Activated CD4-positive, CD25-positive, alpha-beta regulatory T cell treated with anti-CD3 and anti-CD28 coated beads, Interleukin-2, amount 50 U/mL, for 72 hours (primary cell): ENCODE data around the gene GRIN3A.
"Not testable (repeated sequence)": the region's sequence is repeated elsewhere in the genome, so short reads cannot be mapped to it uniquely, and the experiment has no call there.

Experiments
- DNase-seq: peaks from one replicate; pipeline ENCODE4 v3.0.0; 2021

The GRIN3A gene

DNA sequence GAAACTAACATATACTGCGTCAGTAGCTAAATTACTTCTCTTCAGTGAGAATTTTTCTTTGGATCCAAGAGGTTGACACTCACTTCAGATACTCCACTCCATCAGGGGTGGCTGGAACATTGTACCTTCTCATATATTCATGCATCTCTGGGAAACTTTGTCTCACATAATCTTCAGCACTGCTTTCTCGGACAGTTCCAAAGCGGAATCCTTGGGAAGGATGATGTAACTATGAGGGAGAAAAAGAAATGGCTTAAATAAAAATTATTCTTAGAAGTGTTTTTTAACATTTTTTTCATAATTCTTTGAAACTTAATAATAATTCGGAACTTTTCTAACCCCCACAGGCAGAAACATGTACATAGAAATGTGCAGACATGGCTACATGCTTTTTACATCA is 110.3 kb downstream of the GRIN3A start:
- no peak for DNase-seq

DNA sequence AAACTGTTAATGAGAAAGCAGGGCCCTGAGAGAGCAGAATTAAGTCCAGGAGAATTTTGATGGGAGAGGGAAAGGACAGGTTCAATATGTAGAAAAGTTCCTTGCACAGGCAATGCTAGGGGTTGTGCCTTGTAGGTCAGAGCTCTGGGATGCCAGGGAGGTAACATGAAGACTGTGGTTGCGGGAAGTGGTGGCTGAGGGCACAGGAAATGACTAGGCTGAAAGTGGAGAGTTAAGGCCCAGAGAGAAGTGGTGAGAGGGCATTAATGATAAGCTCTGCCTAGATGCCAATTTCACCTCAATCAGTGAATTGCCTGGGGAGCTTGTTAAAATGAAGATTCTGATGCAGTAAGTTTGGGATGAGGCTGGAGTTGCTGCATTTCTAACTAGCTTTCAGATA is 112.2 kb downstream of the GRIN3A start:
- DNase-seq = no peak

DNA sequence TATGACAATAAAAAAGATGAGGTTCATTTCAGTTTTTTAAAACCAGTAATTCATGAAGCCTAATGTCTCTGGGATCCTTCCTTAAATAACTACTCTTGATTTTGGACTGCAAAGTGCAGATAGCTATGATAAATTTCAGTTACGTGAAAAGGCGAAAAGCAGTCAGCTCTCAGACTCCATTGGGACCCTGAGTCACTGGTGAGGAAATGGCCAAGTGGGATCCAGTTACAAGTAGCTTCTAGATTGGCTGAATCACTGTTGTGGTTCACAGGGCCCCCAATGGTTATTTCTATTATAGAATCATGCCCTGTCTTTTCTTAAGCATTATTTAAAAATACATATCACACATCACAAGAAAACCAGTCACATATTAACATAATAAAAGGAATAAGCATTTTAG is 112.6 kb downstream of the GRIN3A start:
- no peak for DNase-seq

DNA sequence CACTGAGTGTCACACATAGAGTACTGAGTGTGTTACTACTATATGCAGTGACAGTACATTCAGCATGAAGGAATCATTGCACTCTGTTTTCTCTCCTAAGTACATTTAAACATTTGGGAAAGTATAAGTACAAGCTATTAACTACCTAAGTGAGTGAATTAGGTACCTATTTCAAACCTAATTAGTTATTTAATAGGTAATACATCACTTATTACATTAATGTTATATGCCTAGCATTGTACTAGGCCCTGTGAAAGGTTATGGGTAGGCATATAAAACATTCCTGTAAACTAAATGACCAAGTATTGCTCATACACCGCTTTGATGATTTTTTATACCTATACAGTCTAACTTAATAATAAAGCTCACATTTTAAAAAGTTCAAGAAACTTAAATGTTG is 118.0 kb downstream of the GRIN3A start:
- DNase-seq = no peak

DNA sequence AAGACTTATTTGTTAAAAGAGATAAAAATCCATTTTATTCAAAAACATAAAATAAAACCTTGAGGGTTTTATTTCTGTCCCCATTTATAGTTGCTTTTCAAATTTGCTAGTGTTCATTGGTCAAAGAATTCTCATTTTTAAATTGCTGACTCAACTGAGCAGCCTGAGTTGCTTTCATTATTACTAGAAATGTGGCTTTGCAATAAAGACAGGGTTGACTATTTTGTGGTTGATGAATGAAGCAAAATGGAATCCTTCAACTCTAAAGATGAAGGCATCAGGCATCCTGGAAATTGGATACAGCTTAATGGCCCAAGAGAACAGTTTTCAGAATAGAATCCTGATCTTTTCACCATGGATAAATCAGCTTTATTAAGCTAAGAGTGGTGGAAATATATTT is 119.7 kb downstream of the GRIN3A start:
- DNase-seq = no peak

DNA sequence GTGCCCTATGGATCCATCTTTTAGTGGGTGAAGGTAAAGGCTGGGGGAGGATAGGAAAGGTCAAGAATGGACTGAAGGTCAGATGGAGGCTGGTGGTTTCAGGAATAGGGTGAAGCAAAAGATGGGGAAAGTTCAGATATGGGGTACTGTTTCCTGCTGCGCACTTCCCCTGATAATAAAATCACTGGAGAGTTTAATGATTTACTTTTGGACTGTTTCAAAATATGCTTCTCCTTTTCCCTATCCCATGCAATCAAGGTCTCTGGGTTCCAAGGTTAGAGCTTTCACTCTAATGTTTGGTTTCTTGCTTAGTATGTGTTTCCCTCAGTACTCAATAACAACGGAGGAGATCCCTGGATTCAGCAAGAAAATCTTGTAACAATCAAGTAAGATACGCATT is 132.9 kb downstream of the GRIN3A start:
- no peak for DNase-seq

DNA sequence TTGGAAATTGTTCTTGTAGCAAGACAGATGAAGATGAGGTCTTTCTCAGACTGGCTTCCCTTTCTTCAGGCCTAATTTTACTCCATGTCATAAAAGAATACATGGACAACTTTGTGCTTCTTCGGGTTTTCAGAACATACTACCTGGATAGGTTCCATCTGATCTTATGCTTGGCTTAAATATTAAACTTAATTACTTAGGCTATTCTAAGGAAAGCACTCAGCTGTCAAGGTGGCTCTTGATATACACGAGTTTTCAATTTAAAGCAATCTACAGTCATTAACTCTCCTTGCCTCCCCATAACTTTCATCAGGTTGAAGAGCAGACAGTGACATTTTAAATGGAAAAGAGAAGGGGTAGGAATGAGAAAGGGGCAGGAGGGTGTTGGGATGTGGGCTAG is 134.2 kb downstream of the GRIN3A start:
- no peak for DNase-seq

DNA sequence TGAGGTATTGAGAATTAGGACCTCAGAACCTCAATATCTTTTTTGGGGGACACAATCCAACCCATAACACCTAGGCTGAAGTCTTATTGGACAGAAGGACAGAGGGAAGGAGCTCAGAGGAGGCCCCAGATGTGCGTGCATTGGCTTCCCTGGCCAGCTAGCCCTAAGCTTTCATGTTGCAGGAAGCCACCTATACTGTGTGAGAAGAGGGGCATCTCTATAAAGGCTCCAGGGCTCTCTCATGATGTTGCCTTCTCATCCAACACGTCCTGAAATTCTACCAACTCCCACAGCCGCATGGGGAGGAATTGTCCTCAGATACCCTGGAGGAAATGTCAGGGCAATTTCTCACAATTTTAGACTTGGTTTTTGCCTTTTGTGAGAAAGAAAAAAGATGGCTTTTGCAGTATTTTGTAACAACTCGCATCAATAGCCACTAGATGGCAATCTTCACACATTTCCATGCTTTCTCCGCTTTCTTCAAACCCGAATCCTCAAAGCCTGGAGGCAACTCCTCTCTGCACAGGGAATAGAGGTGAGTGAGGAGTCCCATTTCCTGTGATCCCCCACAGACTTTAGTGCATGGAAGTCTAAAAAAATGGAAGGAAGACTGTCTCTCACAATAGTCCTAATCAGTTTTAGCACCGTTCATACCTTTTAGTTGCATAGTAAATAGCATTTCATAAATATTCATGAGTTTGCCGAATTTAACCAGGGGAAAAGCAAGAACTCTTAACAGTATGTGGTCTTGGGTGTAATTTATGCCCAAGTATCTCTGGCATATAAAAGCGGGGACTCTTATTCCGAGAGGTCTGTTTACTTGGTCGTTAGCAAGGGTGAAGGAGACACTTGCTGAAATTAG is 136.3 kb downstream of the GRIN3A start:
- DNase-seq = no peak

DNA sequence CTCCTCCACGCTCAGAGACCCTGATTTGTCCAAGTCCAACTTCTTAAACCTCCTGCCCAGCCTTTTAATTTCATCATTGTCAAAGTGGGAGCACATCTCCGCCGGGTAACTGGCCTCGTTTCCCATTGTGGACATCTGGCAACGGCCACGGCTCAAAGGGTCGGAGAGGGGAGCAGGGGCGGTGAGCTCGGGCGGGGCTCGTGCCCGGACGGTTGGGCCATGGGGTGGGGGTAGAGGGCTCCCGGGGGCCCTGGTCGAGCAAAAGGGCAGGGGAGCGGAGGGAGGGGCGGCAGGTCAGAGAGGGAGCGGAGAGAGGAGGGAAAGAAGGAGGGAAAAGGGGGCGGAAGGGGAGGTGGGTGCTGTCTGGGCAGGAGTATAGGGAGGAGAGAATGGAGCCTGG is 143.7 kb downstream of the GRIN3A start, which contains the start of gene PPP3R2:
PPP3R2 (minus strand) TSS at position 174 of the 400 bp plus-strand sequence; CDS start at position 126, 48 bp downstream.
- no peak for DNase-seq

DNA sequence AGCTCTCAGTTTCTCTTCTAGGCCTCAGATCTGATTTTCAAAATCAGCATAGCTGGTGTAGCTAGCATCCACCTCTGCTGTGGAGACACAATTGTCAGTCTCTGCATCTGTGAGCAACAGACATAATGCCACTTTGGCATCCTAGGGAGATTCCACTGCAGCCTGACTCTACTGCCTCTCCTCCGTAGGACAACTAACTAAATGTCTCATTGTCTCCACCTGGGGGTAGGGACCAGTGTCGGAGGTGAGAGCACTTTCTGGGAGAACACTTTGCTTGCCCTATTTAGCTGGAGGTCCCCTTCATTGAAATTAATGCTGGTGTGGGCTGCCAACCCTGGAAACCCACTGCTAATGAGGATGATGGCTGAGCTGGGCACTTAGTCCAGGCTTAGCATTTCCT is 145.1 kb downstream of the GRIN3A start:
- no peak for DNase-seq

DNA sequence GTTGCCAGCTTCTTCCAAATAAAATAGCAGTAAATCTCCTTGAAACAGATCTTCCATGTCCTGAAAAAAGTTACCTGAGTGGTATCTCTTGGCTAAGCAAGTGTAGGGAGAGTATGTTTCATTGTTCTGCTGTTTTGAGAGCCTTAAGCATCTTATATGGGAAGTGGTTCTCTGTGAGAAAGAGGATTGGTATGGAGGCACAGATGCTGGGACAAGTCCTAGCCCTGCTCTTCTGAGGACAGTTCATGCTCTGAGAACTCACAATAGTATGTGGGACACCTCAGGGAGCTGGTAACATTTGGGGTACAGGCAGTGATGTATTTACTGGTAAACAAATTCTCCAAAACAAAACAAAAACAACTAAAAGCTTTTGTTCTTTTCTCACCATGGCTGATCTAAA is 145.7 kb downstream of the GRIN3A start:
- DNase-seq = no peak

DNA sequence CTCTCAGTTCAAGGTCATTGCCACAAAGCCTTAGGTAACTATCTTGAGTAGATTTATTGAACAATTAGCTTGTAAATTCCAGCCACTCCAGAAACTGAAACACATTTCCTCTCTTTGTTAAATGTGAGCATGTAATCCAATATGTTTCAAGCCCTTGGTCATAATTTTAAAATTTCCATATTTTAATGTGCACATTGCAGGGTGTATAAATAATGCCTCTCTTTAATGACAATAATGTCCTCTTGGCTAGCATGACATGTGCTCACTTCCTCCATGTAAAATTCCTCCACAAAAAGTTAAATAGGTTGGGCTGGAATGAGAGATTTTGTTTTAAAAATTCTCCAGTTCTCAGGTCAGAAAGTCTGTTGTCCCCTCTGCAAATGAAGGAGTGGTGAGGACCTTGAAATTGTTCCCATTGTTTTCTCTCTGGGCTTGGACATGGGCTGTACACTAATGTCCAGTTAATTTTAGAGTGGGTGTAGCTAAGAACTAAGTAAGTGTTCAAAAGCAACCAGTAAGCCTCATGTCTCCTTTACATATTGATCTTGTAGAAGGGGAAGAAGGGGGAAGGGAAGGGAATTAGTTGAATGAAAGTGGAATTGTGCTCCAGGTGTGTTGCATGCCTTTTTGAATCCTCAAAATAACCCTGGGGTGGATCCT is 146.5 kb downstream of the GRIN3A start:
- DNase-seq = no peak

DNA sequence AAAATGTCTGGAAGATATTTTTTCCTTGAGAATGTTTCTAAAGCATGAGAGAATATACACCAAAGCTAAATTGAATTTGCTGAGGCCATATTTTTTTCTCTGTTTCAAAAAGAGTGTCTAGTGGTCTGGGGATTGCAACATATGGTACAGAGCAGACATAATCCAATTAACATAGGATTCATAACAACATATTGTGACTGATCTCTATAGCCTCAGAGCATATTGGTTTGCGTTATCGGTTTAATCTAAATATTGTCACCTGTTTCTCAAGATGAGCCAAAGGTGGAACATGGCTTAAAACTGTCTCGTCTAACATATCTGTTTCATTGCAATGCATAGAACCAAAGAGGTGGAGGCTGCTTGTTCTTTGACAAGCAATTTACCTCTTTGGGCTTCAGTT is 147.5 kb downstream of the GRIN3A start:
- DNase-seq = no peak

DNA sequence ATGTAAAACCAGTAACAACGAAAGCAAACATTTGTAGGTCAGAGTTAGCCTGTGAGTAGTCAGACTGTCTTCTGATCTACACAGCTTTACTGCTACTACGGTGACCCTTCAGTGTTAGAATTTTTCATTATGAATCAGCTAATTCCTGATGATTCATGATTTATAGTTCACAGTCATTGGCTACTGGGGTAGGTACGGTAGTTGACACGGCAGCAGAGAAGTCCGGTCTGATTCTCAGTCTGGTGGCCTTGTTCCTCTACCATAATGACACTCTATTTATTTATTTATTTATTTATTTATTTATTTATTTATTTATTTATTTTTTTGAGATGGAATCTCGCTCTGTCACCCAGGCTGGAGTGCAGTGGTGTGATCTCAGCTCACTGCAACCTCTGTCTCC is 148.4 kb downstream of the GRIN3A start:
- not testable (repeated sequence) for DNase-seq

DNA sequence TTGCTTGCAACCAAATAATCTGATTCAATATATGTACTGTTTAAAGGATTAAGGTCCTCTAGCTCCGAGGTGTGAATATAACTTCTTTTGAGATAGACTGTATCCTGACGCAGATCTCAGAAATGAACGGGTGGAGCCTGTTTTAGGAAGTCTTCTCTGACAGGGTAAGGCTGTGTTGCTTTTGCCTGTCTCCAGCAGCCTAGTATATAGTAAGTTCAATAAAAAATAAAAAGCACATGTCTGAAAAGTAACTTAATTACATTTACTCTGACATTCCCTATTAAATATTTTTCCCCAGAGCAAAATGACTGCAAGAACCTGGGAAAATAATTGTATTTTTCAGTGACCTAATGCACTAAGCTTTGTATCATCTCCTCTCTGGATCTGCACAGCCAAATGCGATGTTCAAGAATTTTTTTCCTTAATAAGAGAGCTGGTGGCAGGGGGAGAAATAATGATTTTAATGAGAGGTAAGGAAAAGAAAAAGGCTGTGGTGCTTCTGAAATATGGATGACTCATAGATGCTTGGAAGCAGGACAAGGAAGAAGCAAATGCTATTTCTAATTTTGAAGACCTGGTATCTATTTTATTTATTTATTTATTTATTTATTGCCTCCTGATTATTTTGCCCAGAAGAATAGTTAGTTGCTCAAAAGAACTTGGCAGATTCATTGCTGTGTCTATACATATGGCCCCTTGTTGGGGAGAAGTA is 151.0 kb downstream of the GRIN3A start:
- no peak for DNase-seq

DNA sequence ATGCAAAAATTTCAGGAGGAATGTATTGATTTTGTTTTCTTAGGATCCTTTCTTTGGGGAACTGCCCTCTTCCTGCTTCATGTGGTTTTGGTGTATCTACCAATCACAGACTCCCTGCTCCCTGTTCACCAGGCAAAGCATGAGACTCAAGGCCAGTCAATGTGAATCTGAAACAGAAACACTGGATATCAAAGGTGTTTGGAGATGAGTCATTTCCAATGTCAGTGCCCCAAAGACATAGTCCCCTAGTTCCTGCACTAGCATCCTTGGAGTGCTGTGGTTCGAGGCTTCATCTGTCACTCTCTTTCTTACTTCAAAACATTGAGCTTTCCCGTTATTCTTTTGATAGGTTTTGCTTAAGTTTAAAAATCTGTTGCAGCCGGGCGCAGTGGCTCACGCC is 151.8 kb downstream of the GRIN3A start:
- no peak for DNase-seq

DNA sequence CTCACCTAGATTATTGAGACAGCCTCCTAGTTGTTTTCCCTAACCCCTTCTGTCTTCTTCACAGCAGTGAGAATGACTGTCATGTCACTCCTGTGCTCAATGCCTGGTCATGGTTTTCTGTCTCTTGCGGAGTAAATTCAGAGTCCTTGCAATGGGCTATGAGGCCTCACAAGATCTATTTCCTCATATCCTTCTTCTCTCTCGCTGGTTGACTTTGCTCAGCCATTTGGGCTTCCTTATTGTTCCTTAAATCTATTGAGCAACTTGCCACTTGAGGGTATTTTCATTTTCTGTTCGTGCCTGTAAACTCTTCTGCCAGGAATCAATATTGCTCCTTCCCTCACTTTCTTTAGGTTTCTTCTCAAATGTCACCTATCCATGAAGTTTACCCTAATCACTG is 152.7 kb downstream of the GRIN3A start:
- no peak for DNase-seq

DNA sequence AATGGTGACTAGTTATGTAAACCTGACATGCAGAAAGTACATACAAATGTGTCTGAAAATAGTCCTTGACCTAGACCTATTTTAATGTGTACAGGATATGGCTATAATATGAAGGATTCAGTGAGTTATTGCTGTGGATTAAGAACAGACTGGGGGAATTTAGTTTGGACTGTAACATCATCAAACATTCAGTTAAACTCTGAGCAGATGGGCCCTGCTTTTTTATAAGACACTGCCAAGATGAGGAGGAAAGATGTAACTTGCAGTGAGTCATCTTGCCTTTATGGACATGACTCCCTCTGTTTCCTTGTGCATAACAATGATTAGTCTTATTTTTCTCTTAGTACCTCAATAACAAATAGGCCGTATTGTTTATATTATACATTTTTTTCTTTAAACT is 155.9 kb downstream of the GRIN3A start:
- DNase-seq = no peak

DNA sequence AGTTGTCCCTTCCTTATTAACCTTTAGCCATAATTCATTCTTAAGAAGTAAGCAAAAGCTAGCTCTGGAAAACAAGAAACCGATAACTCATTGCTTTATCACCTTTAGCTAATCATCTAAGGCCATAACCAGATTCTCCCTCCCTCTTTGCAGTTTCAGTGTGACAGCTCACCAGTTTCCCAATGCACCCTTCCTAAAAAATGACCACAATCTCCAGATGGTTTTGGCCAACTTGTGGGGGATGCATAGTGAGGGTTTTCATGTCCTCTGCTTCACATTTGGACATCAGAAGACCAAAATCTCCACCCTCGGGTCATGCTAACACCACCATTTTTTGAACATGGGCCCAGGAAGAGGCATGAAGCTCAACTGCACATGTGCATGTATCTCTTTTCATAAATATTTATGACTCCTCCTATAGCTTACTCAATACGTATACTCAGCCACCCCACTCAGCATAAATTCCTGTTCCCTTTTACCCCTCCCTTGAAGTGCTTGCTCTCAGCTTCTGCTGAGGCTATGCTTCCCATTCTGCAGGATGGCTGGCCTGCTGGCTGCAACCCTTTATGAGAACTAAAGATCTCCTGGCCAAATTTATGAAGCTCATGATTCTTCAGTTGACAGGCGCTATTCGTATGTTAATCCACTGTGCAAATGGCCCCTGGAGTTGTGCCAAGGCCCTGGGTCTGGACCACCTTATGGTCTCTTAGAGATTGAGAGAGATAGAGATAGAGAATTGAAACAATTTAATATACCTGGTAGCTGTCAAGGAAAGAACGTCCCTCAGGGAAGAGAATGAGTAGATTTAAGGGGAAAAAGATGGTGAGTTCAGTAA is 158.5 kb downstream of the GRIN3A start:
- DNase-seq = no peak

DNA sequence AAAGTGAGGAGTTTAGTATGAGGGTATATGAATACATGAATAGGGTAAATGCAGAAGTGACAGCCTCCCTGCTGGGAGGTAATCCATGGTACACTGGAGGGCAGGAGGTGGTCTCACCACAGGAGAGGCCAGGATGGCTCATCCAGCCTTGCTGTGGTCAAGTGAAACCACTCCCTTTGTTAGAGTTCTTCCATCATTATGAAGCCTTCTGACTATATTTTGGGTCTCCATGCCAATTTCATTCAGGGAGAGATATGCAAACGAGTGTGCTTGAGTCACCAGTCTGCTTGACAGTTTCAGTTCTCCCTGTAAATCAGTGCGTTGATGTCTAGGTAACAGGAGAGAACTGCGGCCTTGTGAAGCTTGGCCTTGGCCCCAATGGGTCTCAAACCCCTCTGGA is 160.1 kb downstream of the GRIN3A start:
- DNase-seq = no peak

DNA sequence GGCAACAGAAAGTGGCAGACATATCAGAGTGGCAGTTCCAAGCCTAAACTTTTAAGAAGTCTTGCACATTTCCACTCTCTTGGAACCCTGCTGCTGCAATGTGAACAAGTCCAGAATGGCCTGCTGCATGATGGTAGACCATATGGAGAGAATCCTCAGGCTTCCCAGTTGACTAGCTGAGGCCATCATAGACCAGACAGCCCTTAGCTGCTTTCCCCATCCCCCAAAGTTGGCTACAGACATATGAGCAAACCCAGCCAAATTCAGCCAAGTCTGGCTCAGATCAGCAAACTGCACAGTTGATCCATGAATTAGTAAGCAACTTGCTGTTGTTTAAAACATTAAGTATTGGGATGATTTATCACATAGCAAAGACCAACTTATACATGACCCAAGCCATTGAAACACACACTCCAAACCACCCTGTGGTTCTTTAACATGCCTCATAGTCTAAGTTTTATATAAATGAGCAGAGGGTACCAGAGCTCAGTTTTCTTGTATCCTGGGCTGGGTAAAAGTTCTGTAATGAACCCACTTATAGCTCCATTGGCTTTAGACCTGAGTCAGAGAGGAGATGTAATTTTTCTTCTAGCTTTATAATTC is 163.6 kb downstream of the GRIN3A start:
- no peak for DNase-seq

DNA sequence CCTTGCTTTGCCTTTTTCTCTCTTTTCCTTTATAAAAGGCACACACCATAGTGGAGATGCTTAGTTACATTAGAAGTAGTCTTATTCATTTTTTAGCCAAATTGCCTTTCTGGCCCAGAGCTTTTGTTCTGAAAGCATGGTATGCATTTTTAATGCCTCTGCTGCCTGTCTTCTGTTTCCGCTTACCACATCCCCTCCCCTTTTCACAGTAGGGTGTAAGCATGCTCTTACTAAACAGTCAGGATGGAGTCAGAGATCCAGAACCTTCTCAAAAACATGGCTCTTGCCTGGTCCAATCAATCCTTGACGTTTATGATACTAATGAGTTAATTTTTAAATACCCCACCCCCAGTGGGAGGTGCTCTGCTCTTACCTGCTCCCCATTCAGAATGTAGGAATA is 166.1 kb downstream of the GRIN3A start:
- DNase-seq = no peak

DNA sequence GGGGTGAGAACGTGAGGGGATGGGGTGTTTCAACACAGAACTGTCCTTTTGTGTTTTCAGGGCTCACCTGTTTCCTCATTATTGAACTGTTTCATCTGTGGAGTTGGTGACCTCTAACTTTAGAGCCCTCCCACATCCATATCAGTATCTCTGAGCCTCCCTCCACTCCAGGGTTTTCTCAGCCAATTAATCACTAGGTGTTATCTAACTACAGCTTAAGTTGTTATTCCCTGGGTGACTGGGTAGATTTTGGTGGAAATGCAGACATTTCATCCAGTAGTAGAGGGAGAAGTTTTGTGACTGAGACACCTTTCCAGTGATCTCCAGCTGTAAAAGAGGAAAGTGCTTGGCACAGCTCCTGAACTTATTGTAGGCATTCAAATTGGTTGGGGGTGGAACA is 167.3 kb downstream of the GRIN3A start:
- DNase-seq = no peak
